COLO668 (cell line): ENCODE measurements around the gene SULT1E1.
"Not testable (repeated sequence)": the region's sequence is repeated elsewhere in the genome, so short reads cannot be mapped to it uniquely, and the experiment has no call there.

Source experiments
- DNase-seq: peaks from one replicate; lab custom pipeline; 2025; ENCODE audit not compliant: unreplicated experiment; lab: John Stamatoyannopoulos, UW

SULT1E1 gene

DNA sequence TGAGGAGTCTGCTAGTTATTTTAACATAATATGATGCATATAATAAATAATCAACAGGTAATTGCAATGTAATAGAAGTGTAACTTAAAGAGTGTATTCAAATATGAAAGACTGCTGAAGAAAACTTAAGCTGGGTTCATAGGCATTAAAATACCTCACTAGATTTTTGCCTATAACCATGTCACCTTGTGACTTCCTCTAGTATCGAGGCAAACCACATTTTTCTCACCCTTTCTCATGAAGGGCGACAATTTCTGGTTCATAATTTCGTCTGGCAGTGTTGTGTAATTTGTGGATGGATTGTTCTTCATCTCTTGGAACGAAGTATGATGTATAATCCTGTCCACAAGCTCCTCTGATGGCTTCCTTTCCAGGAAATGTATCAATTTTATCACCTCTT, 16.0 kb downstream of the SULT1E1 start:
- DNase-seq, result no peak

- no peak for DNase-seq
These were observed 16.6 kb downstream of the SULT1E1 start for GRCh38 chr4:69843301-69843700.

DNA sequence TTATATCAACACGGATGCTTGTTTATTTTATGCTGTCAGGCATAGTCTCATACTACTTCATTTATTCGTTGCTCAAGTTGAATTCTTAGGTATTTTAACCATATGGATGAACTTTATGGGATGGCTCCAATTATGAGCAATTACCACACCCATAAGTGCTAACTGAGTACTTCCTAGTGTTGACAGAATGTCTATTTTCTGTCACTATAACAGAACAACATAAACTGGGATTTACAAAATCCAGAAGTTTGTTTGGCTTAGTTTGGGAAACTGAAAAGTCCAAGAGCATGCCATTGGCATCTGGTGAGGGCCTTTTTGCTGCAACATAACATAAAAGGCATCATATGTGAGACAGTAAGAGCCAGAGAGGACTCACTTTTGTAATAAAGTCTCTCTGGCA, 21.0 kb downstream of the SULT1E1 start:
- no peak for DNase-seq

DNA sequence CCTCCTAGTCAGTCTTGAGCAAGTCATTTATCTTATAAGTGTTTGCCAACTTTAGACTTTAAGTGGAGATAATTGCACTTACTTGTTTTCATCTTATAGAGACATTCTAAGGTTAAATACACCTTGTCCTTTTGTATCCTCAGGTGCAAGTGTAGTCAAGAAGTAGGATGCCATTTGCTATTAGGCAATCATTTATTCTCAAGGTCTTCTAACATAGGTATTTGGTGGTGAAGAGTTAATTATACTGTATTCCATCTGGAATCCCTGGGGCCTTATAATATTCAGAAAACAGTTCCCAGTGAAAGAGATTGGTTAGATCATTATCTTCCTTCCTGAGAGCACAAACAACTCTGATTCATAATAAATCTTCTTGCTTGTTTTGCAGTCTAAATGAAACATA, 23.7 kb downstream of the SULT1E1 start:
- DNase-seq, result no peak

- DNase-seq, result no peak
These were observed 24.2 kb downstream of the SULT1E1 start for GRCh38 chr4:69835766-69836165.

DNA sequence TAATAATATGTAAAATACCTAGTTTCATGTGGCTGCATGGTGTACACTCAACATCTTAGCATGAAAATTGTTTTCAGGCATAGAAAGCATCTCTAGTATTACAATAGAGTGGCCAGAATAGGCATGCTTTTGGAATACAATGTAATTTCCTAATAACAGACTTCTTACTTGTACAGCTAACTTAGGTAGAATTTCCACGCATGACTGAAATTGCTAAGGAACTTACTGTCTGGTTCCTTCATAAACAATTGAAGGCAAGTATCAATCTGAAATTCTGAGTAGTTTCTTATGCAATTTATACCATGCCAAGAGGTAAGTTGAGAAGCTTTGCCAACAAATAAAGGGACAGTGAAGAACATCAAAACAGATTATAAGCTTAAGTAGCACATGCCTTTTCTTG, 26.7 kb downstream of the SULT1E1 start:
- DNase-seq, result no peak

- peak; percentile 59 for DNase-seq
These were observed 27.5 kb downstream of the SULT1E1 start for GRCh38 chr4:69832326-69833030.

DNA sequence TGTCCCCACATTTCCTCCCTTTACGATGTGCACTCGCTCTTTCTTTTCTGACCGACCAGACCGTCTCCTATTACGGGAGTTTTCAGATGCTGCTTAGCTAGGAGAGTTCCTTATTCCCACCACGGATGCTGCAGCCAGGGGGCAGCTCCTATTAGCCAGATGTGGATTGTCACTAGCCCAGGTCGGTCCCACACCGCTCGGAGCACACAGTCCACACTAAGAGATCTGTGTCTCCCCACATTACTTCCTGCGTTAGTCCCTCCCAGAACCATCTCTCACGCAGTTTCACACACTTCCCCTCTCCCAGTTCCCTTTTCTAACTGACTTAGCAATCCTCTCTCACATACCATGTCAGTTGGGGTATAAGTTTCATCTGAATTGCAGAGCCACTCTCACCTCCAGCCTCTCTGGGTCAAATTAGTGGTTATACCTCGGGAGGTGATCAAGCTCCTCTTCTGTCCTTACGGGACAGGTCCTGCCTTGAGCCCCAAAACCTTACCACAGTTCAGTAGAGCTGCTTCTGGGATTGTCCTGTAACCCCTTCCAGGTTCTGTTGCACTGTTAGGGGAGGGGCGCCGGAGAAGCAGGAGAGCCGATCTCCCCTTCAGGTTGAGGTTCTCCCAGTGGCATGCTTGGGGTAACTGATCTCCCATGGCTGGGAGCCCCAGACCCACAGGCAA, 28.2 kb downstream of the SULT1E1 start:
- DNase-seq, result no peak

DNA sequence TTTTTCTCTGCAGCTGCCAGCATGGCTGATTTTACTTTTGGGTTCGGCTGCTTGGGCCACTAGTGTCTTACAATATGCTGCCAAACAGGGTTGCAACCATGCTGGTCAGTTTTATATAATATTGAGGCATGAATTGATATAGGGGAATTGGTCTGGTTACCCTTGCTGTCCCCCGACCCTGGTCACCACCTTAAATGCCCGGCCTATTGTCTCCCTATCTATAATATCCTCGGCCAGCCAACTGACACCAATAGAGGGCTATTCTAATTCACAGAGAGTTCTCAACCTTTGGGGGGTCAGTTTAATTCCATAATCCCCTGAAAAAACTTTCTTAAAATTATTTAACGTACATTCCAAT, 28.7 kb downstream of the SULT1E1 start:
- DNase-seq, result no peak

- DNase-seq, result peak; percentile 65
These were observed 29.2 kb downstream of the SULT1E1 start for GRCh38 chr4:69830560-69831269.

- DNase-seq, result no peak
These were observed 29.8 kb downstream of the SULT1E1 start for GRCh38 chr4:69830192-69830559.

- no peak for DNase-seq
These were observed 30.3 kb downstream of the SULT1E1 start for GRCh38 chr4:69829678-69830077.

GRCh38 chr4:69828828-69829227, 31.1 kb downstream of the SULT1E1 start:
- no peak for DNase-seq

DNA sequence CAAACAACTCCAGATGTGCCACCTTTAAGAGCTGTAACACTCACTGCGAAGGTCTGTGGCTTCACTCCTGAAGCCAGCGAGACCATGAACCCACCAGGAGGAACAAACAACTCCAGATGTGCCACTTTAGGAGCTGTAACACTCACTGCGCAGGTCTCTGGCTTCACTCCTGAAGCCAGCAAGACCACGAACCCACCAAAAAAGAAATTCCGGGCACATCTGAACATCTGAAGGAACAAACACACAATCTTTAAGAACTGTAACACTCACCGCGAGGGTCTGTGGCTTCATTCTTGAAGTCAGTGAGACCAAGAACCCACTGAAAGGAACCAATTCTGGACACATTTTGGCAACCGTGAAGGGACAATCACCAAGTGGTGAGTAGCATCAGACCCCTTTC, 34.9 kb downstream of the SULT1E1 start:
- not testable (repeated sequence) for DNase-seq

DNA sequence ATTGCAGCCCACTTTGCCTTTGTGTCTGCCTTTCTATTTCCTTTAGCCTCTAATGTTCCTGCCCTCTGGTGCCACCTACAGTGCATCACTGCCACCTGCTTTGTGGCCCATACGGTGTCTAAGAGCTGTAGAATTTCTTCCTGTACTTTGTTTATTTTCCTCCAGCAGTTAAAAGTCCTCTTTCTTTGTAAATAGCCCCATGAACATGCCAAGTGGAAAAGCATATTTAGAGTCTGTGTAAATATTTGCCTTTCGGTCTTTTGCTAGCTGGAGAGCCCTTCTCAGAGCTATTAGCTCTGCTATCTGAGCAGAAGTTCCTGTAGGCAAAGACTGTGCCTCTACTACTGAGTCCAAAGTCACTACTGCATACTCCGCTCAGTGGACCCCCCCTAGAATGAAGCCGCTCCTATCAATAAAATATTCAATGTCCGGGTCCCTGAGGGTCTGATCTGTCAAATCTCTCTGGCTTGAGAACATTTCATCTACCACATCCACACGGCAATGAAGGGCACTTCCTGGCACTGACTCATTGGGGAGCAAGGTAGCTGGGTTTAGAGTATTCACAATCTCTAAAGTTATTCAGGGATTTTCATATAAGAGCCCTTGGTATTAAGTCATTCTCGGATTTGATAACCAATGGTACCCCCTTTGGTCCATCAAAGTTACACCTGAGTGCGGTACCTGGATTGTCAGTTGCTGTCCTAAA, 36.3 kb downstream of the SULT1E1 start:
- peak; percentile 70 for DNase-seq

GRCh38 chr4:69823048-69823447, 36.9 kb downstream of the SULT1E1 start:
- no peak for DNase-seq

DNA sequence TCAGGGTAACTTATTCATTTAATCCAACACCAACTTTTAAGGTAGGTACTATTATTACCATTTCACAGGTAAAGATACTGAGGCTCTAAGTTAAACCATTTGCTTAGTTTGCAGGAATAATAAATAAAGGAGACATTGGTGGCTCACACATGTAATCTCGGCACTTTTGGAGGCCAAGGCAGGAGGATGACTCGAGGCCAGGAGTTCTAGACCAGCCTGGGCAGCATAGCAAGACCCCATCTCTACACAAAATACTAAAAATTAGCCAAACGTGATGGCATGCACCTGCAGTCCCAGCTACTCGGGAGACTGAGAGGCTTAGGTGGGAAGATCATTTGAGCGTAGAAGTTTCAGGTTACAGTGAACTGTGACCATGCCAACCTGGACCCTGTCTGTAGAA, 37.7 kb downstream of the SULT1E1 start:
- DNase-seq, result no peak

DNA sequence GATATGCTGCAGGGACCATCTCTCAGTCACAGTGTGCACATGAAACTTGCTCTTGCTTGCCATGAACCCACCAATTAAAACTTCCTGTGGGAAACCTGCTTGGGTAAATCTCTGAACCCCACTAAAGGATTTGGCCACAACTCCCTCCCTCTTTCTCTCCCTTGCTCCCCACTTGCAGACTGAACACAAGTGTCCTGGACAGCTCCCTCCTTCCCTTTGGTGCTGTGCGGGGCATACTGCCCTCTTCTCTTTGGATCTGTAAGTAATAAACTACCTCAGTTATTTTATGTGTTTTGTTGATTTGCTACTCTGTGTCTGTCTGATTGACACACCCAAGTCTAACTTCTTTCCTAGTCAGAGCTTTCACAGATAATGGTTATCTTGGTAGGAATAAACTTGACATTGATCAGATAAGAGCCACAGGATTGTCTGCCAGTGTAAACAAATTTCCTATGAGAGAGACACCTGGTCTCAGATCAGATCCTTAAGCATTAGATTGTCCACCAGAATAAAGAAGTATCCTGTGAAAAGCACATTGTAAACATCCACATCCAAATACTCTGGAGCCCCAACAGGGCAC, 41.8 kb downstream of the SULT1E1 start:
- no peak for DNase-seq

GRCh38 chr4:69816236-69816635, 43.7 kb downstream of the SULT1E1 start:
- no peak for DNase-seq

DNA sequence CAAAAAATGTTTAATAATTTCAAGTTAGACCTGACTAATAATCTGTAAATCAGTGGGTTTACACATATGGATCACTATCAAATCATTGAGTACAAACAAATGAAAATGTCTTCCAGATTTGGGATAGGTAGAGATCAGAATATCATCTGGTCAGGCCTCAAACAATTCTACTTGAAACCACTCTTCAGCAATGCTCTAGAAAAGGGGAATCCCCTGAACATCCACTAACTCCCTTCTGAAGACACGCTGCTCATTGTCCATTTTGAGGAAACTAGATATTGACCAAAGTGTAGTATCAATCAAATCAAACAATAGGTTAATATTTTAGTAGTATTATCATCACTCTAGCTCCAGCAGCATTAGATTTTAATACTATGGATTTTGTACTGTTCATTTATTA, 46.3 kb downstream of the SULT1E1 start:
- DNase-seq, result no peak

DNA sequence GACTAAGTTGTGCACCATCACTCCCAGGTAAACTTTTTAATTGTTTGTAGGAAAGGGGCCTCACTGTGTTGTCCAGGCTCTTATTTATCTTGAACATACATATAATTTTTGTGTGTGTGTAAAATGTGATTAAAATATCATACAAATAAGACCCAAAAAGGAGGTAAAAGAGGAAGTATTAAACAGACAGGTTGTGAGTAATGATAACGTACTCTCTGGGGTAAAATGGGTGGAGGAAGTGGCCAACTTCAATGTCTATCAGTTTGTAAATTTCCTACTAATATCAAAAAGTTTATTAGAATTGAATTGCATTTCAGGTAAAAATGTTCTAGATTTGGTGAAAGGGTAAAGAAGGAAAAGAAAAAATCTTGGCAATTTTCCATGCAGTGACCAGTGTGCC, 48.8 kb downstream of the SULT1E1 start:
- DNase-seq, result no peak
